Sigmoid colon (tissue), 7 donors: ENCODE data around the gene PACC1. TPM values are rescaled to one million over a fixed set of nuclear protein-coding genes. Genes with fewer than 3 reads are reported as not detected.

ENCODE experiments used
- DNase-seq: peaks from one replicate; pipeline ENCODE4 v3.0.0-alpha.2; 2019
- H3K27ac ChIP-seq, 4 donors: fragments of 200-600 bp; sonication (generic); one replicate each; pipeline ENCODE4 v1.5.1; 2016 to 2019; ENCODE audit warnings: mild to moderate bottlenecking in 1 of 4
- H3K27me3 ChIP-seq, 3 donors: fragments of 200-600 bp; sonication (generic); one replicate each; pipeline ENCODE4 v1.5.1; 2019; ENCODE audit warnings: mild to moderate bottlenecking in 1 of 3
- H3K36me3 ChIP-seq, 4 donors: fragments of 200-600 bp; sonication (generic); one replicate each; pipeline ENCODE4 v1.5.1; 2016 to 2019
- H3K4me1 ChIP-seq, 4 donors: fragments of 200-600 bp; sonication (generic); one replicate each; pipeline ENCODE4 v1.5.1; 2017 to 2019
- H3K4me3 ChIP-seq, 4 donors: fragments of 200-600 bp; sonication (generic); one replicate each; pipeline ENCODE4 v1.5.1; 2017 to 2019; ENCODE audit warnings: mild to moderate bottlenecking in 2 of 4, moderate library complexity in 1 of 4
- H3K9me3 ChIP-seq, 4 donors: fragments of 200-600 bp in 3 of 4; sonication (generic) in 3 of 4; one replicate each; pipeline versions ENCODE4 v1.5.1 to v1.6.1; 2013 to 2019
- CTCF ChIP-seq, 4 experiments: fragments of 450-650 bp in 3 of 4; fragments of 200-600 bp in 1 of 4; IDR thresholded peaks; one replicate each; pipeline ENCODE4 v1.5.1; 2016 to 2019; ENCODE audit warnings: antibody characterized with exemption in 4 of 4, mild to moderate bottlenecking in 3 of 4, moderate library complexity in 2 of 4
- EP300 ChIP-seq, 4 donors: sonication (generic); formaldehyde crosslinking; IDR thresholded peaks; one replicate each; pipeline ENCODE4 v1.6.1; 2017; ENCODE audit warnings: antibody characterized with exemption in 4 of 4
- POLR2A ChIP-seq, 2 donors: fragments of 450-650 bp; IDR thresholded peaks; one replicate each; pipeline ENCODE4 v1.6.1; 2016; ENCODE audit warnings: antibody characterized with exemption in 2 of 2, mild to moderate bottlenecking in 2 of 2, moderate library complexity in 2 of 2
- POLR2AphosphoS5 ChIP-seq, 4 donors: sonication (generic); formaldehyde crosslinking; IDR thresholded peaks; one replicate each; pipeline ENCODE4 v1.6.1; 2017; ENCODE audit warnings: antibody characterized with exemption in 4 of 4
- WGBS, 2 donors: extraction: QIAGEN DNeasy Blood & Tissue Kit; methylation state at CpG; one replicate each; pipeline ENCODE4 v1.1.7; 2013; 5-methylcytosine and 5-hydroxymethylcytosine counted together
- intact Hi-C: fragments of 100-400 bp; cut with DNase I; formaldehyde crosslinking; loops from one replicate; pipeline ENCODE4 v1.15.1; 2023
- polyA plus RNA-seq, 3 donors: library from polyadenylated mRNA; stranded (reverse); fragments of 200-250 nt; gene quantifications; one replicate each; pipeline ENCODE4 v1.2.3, GENCODE V29; 2013
- total RNA-seq, 4 donors: library from RNA; depleted of rRNA; stranded (reverse); fragments of >200 nt; gene quantifications; one replicate each; pipeline ENCODE4 v1.1.0, GENCODE V29; 2016
- donor health status: healthy with polysubstance abuse.
- donor health status: Bipolar disorder and iron deficiency.
- donor health status: healthy.

The PACC1 gene
- total and polyA plus RNA-seq, 7 donors, result 0.60 to 6.9 (median 2.9) TPM

GRCh38 chr1:212428496-212428895 is 13.8 kb upstream of the PACC1 start:
- Histone ChIP-seq H3K27me3 (no peaks in the 10 kb centered on the region), H3K9me3 (no peaks in the 10 kb centered on the region), H3K4me3 (no peak overlapping the region), H3K36me3 (no peaks in the 10 kb centered on the region), H3K27ac (no peak overlapping the region), H3K4me1 (peaks cover 0 to 6% (median under 1%) of the 10 kb centered on the region in 4 donors)
- TF ChIP-seq POLR2AphosphoS5 (IDR thresholded peaks at IDR 0.05), result no peak
- no peak for TF ChIP-seq EP300 (IDR thresholded peaks at IDR 0.05)
- no peak for TF ChIP-seq CTCF (IDR thresholded peaks at IDR 0.05)
- no peak for DNase-seq
- 84% methylated on average over 5 of the region's 5 CpGs for WGBS, 2 donors
- intact Hi-C loops, result no loop called here

- no peaks in the 10 kb centered on the region for H3K4me1 ChIP-seq
- no peak overlapping the region for H3K4me3 ChIP-seq
- intact Hi-C loops, result no loop called here
- no peaks in the 10 kb centered on the region for H3K36me3 ChIP-seq
- TF ChIP-seq POLR2A (IDR thresholded peaks at IDR 0.05) (no peak), POLR2AphosphoS5 (IDR thresholded peaks at IDR 0.05) (no peak), EP300 (IDR thresholded peaks at IDR 0.05) (no peak), CTCF (IDR thresholded peaks at IDR 0.05) (no peak)
- H3K9me3 ChIP-seq, result no peaks in the 10 kb centered on the region
- no peak overlapping the region for H3K27ac ChIP-seq
- peaks cover 0 to 2% (median 0%) of the 10 kb centered on the region in 3 donors for H3K27me3 ChIP-seq
- DNase-seq, result no peak
- WGBS, 2 donors, result 78 to 80% methylated on average over 3 of the region's 3 CpGs
Measured at GRCh38 chr1:212423879-212424278, 9.2 kb upstream of the PACC1 start.

GRCh38 chr1:212421165-212421564 is 6.5 kb upstream of the PACC1 start:
- no peak for TF ChIP-seq CTCF (IDR thresholded peaks at IDR 0.05)
- no peak for TF ChIP-seq EP300 (IDR thresholded peaks at IDR 0.05)
- no peak for TF ChIP-seq POLR2A (IDR thresholded peaks at IDR 0.05)
- no peak for TF ChIP-seq POLR2AphosphoS5 (IDR thresholded peaks at IDR 0.05)
- WGBS, 2 donors, result 83 to 87% methylated on average over 2 of the region's 2 CpGs
- Histone ChIP-seq H3K27ac (no peak overlapping the region), H3K4me1 (no peaks in the 10 kb centered on the region), H3K4me3 (no peak overlapping the region), H3K36me3 (no peaks in the 10 kb centered on the region), H3K9me3 (no peaks in the 10 kb centered on the region), H3K27me3 (peaks cover 0 to 2% (median 0%) of the 10 kb centered on the region in 3 donors)
- intact Hi-C loops, result no loop called here
- DNase-seq, result no peak

GRCh38 chr1:212415107-212415841 is 588 bp upstream of the PACC1 start:
- TF ChIP-seq POLR2AphosphoS5 (IDR thresholded peaks at IDR 0.05), result no peak
- no peak for TF ChIP-seq POLR2A (IDR thresholded peaks at IDR 0.05)
- no peak for TF ChIP-seq CTCF (IDR thresholded peaks at IDR 0.05)
- TF ChIP-seq EP300 (IDR thresholded peaks at IDR 0.05), result no peak
- Histone ChIP-seq H3K9me3 (no peaks in the 10 kb centered on the region), H3K27me3 (no peaks in the 10 kb centered on the region), H3K36me3 (peaks cover 0 to 14% (median 2%) of the 10 kb centered on the region in 4 donors), H3K4me1 (peaks cover 0 to 13% (median 7%) of the 10 kb centered on the region in 4 donors), H3K4me3 (peak overlapping the region; percentile 72 to 96 (median 80)), H3K27ac (peak overlapping the region; percentile 31 to 65 (median 52))
- 54 to 60% methylated on average over 13 of the region's 13 CpGs for WGBS, 2 donors
- intact Hi-C loops, result no loop called here
- DNase-seq, result no peak
